ENCODE data around the gene SF1. TPM values are rescaled to one million over a fixed set of nuclear protein-coding genes. Genes with fewer than 3 reads are reported as not detected.

The SF1 gene
- total RNA-seq, 3 donors from 2014 or later (not counting 1 experiment from before 2014, with no cell fraction given) = 841 to 864 (median 845) TPM

DNA sequence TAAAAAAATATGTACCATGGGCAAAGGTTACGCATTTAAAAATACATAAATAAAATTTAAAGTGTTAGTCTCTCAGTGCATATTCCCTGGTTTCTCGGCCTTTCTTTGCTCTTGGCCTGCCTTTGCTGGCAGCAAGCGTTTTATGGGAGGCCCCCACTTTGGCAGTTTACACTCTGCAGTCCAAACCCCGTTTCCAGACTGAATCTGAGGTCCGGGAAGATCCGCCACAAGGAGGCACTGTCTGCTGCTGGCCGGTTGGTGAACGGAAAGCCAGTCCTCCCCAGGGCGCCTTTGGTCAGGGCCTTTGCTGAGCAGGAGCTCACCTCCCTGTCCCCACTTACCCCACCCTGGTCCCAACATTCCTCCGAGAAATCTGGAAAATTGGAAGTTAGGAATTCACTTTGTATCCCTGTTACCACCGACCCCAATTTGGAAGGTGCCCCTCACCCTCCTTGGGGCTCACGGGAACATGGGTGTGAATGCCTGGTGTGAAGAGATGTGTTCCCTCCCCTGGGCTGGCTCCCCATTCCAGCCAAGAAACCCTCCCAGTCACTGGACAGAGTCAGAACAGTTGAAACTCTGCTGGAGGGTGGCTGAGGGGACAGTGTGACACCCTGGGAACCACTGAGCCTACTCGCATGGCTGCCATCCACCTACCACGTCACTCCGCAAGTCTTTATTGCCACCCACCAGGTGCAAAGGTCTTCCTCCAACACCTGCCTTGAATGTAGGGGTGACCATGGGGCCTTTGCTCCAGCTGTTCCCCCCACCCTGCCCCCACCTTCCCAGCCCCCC, 9.4 kb upstream of the SF1 start:
- Mint-ChIP-seq H3K9me3 (no peaks in the 10 kb centered on the region), H3K27me3 (ENCODE audit: low read depth in 2 of 2) (no peaks in the 10 kb centered on the region), H3K36me3 (no peaks in the 10 kb centered on the region), H3K27ac (no peak overlapping the region), H3K4me3 (no peak overlapping the region), H3K4me1 (no peaks in the 10 kb centered on the region)
- DNase-seq (peak; percentile 55 to 77), ATAC-seq (peak; percentile 67 to 92 (median 78))
- Histone ChIP-seq H3K9me3 (ENCODE audit: control insufficient read depth, insufficient read depth, low read length) (no peaks in the 10 kb centered on the region), H3K27me3 (ENCODE audit: control insufficient read depth, insufficient read depth, low read length) (no peaks in the 10 kb centered on the region), H3K36me3 (ENCODE audit: control insufficient read depth, insufficient read depth, low read length) (peaks cover 19% of the 10 kb centered on the region), H3K4me1 (ENCODE audit: control insufficient read depth, insufficient read depth, low read length) (no peaks in the 10 kb centered on the region), H3K4me3 (ENCODE audit: low read length) (no peak overlapping the region), H3K27ac (ENCODE audit: low read length) (no peak overlapping the region)
- TF ChIP-seq, protein P1, sequence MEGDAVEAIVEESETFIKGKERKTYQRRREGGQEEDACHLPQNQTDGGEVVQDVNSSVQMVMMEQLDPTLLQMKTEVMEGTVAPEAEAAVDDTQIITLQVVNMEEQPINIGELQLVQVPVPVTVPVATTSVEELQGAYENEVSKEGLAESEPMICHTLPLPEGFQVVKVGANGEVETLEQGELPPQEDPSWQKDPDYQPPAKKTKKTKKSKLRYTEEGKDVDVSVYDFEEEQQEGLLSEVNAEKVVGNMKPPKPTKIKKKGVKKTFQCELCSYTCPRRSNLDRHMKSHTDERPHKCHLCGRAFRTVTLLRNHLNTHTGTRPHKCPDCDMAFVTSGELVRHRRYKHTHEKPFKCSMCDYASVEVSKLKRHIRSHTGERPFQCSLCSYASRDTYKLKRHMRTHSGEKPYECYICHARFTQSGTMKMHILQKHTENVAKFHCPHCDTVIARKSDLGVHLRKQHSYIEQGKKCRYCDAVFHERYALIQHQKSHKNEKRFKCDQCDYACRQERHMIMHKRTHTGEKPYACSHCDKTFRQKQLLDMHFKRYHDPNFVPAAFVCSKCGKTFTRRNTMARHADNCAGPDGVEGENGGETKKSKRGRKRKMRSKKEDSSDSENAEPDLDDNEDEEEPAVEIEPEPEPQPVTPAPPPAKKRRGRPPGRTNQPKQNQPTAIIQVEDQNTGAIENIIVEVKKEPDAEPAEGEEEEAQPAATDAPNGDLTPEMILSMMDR (IDR thresholded peaks at IDR 0.05) = peak; percentile 65
- WGBS (ENCODE audit: insufficient coverage) = 54% methylated on average over 13 of the region's 15 CpGs
- intact Hi-C loops (cut with micrococcal nuclease) = loop anchor here (1.0 kb wide), 1 partner anchor 107 kb away; no protein-coding TSS in a partner anchor

DNA sequence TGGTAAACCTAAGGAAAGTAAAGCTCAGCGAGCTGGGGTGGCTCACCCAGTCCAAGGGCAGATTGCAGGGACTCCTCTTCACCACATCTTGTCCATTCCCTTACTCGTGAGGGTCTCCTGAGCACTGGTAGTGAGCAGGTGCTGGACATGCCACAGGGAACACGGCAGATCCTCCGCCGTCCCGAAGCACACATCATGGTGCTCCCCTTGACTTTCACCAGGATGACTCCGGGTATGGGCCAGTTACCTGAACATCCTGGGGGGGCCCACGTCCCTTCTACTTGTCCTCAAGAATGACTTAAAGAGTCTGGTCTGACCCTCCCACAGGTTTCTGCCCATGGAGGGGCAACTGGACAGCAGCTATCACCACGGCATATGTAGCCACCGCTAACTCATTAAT, 8.0 kb upstream of the SF1 start:
- no peaks in the 10 kb centered on the region for H3K27me3 ChIP-seq (ENCODE audit: control insufficient read depth, insufficient read depth, low read length)
- H3K36me3 ChIP-seq (ENCODE audit: control insufficient read depth, insufficient read depth, low read length) = peaks cover 19% of the 10 kb centered on the region
- no peaks in the 10 kb centered on the region for H3K9me3 ChIP-seq (ENCODE audit: control insufficient read depth, insufficient read depth, low read length)
- Mint-ChIP-seq H3K27me3 (ENCODE audit: low read depth in 2 of 2) (no peaks in the 10 kb centered on the region), H3K9me3 (no peaks in the 10 kb centered on the region), H3K36me3 (no peaks in the 10 kb centered on the region), H3K27ac (no peak overlapping the region), H3K4me1 (no peaks in the 10 kb centered on the region), H3K4me3 (no peak overlapping the region)
- DNase-seq (no peak), ATAC-seq (no peak)
- intact Hi-C loops (cut with micrococcal nuclease) = no loop called here
- WGBS (ENCODE audit: insufficient coverage) = 95% methylated on average over 10 of the region's 10 CpGs
- H3K4me3 ChIP-seq (ENCODE audit: low read length) = no peak overlapping the region
- TF ChIP-seq, protein P1 (IDR thresholded peaks at IDR 0.05) = no peak
- H3K4me1 ChIP-seq (ENCODE audit: control insufficient read depth, insufficient read depth, low read length) = no peaks in the 10 kb centered on the region
- no peak overlapping the region for H3K27ac ChIP-seq (ENCODE audit: low read length)

DNA sequence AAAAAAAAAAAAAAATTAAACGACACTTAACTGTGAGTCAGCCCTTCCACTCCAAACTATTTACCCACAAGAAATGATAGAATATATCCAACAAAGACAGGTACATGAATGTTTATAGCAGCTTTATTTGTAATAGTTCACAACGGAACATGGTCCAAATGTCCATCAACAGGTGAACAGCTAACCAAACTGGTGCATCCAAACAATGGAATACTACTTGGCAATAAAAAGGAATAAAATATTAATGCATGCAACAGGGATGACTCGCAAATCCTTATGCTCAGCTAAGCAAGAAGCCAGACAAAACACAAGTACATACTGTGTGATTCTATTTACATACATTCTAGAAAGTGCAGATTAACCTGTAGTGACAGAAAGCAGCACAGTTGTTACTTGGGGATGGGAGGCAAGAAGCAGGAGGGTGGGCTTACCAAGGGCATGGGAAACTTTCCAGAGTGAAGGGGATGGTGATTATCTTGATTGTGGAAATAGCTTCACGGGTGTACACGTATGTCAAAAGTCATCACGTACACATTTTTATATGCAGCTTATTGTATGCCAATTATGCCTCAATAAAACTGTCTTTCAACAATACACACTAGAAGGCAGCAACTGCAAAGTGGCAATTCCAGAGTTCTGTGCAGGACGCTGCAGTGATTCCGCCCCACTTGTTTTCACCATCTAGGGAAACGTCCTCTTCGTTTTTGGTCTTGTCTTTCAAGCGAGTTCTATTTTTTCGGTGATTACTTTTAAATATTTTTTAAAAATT, 6.7 kb upstream of the SF1 start:
- TF ChIP-seq, protein P1 (IDR thresholded peaks at IDR 0.05) = no peak
- no peak overlapping the region for H3K4me3 ChIP-seq (ENCODE audit: low read length)
- peaks cover under 1% of the 10 kb centered on the region for H3K4me1 ChIP-seq (ENCODE audit: control insufficient read depth, insufficient read depth, low read length)
- no peak overlapping the region for H3K27ac ChIP-seq (ENCODE audit: low read length)
- intact Hi-C loops (cut with micrococcal nuclease) = no loop called here
- DNase-seq = no peak
- Mint-ChIP-seq H3K4me1 (no peaks in the 10 kb centered on the region), H3K4me3 (no peak overlapping the region), H3K9me3 (no peaks in the 10 kb centered on the region), H3K27me3 (ENCODE audit: low read depth in 2 of 2) (no peaks in the 10 kb centered on the region), H3K27ac (no peak overlapping the region), H3K36me3 (no peaks in the 10 kb centered on the region)
- WGBS (ENCODE audit: insufficient coverage) = 97% methylated on average over 10 of the region's 12 CpGs
- no peaks in the 10 kb centered on the region for H3K9me3 ChIP-seq (ENCODE audit: control insufficient read depth, insufficient read depth, low read length)
- peaks cover 14% of the 10 kb centered on the region for H3K36me3 ChIP-seq (ENCODE audit: control insufficient read depth, insufficient read depth, low read length)
- ATAC-seq = no peak
- no peaks in the 10 kb centered on the region for H3K27me3 ChIP-seq (ENCODE audit: control insufficient read depth, insufficient read depth, low read length)
